ENCODE data around the gene CDX1.

CDX1 gene

GRCh38 chr5:150131978-150132694 lies 34.4 kb upstream of the CDX1 start:
- DNase-seq, result peak in 1 of 2 donors; percentile 24

GRCh38 chr5:150132740-150133139 lies 33.8 kb upstream of the CDX1 start:
- no peak for DNase-seq

- no peak for DNase-seq
These were observed 32.9 kb upstream of the CDX1 start for GRCh38 chr5:150133581-150134197.

GRCh38 chr5:150134198-150134588 lies 32.4 kb upstream of the CDX1 start:
- no peak for DNase-seq

- no peak for DNase-seq
These were observed 30.8 kb upstream of the CDX1 start for GRCh38 chr5:150135557-150136304.

- DNase-seq, result no peak
These were observed 30.0 kb upstream of the CDX1 start for GRCh38 chr5:150136305-150137167.

GRCh38 chr5:150137168-150137957 lies 29.2 kb upstream of the CDX1 start:
- no peak for DNase-seq

GRCh38 chr5:150137997-150138396 lies 28.6 kb upstream of the CDX1 start:
- no peak for DNase-seq

GRCh38 chr5:150138551-150139265 lies 27.9 kb upstream of the CDX1 start:
- DNase-seq, result no peak

- no peak for DNase-seq
These were observed 27.2 kb upstream of the CDX1 start for GRCh38 chr5:150139334-150139733.

GRCh38 chr5:150140830-150141229 lies 25.7 kb upstream of the CDX1 start:
- DNase-seq, result no peak

- DNase-seq, result no peak
These were observed 24.9 kb upstream of the CDX1 start for GRCh38 chr5:150141544-150142184.

GRCh38 chr5:150142185-150142958 lies 24.2 kb upstream of the CDX1 start:
- peak in 1 of 2 donors; percentile 8 for DNase-seq

- DNase-seq, result peak in 1 of 2 donors; percentile 64
These were observed 23.6 kb upstream of the CDX1 start for GRCh38 chr5:150142959-150143349.

GRCh38 chr5:150143350-150144245 lies 23.0 kb upstream of the CDX1 start:
- DNase-seq, result no peak

GRCh38 chr5:150144246-150144801 lies 22.3 kb upstream of the CDX1 start:
- DNase-seq, result no peak

GRCh38 chr5:150144879-150145278 lies 21.7 kb upstream of the CDX1 start:
- DNase-seq, result no peak

- no peak for DNase-seq
These were observed 20.3 kb upstream of the CDX1 start for GRCh38 chr5:150146235-150146634.

Measured in CD4-positive, alpha-beta T cell treated with Interleukin-4 for 1 hour (primary cell).